DMS153 (cell line): ENCODE results near the gene NFATC3.

Source experiments
- DNase-seq: peaks from one replicate; lab custom pipeline; 2025; lab: John Stamatoyannopoulos, UW

NFATC3 gene

DNA sequence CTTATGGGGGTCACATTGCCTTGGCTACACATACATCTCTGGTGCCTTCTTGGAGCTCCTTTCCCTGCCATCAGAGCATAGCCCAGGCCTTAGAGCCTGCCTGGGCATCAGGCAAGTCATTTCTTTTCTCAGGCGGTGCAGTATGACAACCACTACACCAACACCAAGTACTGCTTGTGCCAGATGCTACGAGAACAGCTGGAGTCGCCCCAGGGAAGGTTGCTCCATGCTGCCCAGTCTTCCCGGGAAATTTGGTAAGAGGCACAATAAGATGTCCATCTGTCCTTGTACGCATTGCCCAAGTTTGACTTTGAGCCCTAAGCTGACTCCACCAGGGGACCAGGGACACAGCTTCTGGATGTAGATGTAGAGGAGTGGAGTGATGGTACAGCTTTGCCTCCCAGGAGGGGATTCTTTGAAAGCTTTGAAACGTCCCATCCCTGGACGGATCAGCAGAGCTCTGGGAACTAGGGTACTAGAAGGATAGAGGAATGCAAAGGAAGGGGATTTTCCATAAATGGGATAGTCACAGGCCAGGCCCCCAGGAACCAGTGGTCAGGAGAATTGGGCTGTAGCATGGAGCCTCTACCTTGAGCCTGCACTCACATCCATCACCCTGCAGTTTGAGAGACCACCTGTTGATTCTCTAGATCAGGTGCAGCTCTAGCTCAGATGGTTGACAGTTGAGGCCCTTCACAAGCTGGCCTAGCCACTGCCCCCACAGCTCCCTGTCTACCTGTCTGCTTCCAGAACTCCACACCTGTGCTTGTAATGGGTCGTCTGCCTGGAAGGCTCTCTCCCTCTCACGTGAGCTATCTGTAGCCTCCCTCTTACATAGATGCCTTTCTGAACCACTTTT is 11.0 kb upstream of the NFATC3 start:
- DNase-seq = no peak

GRCh38 chr16:68074850-68075555 is 10.2 kb upstream of the NFATC3 start:
- DNase-seq = no peak

GRCh38 chr16:68075980-68076379 is 9.2 kb upstream of the NFATC3 start:
- no peak for DNase-seq

DNA sequence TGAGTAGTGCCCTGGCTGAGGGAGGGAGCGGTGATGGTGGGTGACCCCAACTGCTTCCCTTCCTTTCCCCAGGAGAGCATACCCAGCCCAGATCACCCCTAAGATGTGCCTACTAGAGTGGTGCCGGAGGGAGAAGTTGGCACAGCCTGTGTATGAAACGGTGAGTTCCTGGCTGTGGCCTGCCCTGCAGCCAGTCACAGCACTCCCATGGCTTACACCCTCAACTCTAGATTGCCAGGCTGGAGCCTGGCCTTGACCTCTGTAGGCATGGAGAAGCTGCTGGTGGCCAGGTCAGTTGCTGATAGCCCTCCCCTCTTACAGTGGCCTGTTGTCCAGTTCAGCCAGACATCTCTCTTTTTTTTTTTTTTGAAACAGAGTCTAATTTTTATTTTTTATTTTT is 8.6 kb upstream of the NFATC3 start:
- no peak for DNase-seq

DNA sequence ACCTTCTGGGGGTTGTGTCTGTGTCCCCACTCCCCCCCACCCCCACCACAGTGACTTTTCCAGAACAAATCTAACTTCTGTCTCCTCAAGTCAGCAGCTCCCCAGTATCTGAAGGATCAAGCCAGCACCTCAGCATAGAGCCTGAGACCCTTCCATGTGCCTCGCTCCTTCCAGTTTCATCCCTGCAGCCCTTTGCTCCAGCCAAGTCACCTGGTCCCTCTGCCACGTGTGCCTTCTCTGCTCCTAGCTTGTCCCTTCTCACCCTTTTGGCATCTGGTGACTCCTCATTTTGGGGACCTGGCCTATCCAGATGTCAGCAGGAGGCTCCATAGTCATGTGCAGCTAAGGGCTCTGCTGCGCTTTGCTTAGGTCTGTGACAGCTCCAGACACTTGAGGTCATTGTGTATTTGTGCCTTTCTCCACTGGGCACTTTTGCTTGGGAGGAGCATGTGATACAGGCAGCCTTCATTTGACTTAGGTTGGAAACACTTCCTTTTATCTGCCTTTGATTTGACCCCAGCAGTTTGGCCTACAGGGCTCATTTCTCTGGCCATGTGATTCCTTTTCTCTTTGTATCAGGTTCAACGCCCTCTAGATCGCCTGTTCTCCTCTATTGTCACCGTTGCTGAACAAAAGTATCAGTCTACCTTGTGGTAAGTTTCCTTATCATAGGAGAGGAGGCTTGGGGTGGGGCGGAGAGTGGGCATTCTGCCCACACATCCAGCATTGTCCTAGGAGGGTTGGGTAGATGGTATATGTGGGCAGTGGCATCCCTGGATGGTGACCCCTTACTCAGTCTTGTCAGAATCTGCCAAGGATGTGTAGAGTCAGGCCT is 7.1 kb upstream of the NFATC3 start:
- no peak for DNase-seq

GRCh38 chr16:68078701-68079375 is 6.3 kb upstream of the NFATC3 start:
- DNase-seq = no peak

DNA sequence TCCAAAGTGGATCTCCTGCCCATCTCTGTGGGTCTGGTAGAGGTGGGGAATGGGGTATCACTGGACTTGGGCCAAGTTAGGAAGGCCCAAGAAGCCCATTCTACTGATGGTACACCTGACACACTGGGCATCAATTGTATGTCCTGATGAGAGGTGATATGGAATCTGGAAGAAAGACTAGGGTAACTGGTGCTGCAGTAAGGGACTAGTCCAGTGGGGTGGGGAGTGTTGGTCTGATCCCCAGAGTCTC is 5.9 kb upstream of the NFATC3 start:
- DNase-seq = no peak

- DNase-seq = no peak
Measured at GRCh38 chr16:68079626-68080344, 5.4 kb upstream of the NFATC3 start.

DNA sequence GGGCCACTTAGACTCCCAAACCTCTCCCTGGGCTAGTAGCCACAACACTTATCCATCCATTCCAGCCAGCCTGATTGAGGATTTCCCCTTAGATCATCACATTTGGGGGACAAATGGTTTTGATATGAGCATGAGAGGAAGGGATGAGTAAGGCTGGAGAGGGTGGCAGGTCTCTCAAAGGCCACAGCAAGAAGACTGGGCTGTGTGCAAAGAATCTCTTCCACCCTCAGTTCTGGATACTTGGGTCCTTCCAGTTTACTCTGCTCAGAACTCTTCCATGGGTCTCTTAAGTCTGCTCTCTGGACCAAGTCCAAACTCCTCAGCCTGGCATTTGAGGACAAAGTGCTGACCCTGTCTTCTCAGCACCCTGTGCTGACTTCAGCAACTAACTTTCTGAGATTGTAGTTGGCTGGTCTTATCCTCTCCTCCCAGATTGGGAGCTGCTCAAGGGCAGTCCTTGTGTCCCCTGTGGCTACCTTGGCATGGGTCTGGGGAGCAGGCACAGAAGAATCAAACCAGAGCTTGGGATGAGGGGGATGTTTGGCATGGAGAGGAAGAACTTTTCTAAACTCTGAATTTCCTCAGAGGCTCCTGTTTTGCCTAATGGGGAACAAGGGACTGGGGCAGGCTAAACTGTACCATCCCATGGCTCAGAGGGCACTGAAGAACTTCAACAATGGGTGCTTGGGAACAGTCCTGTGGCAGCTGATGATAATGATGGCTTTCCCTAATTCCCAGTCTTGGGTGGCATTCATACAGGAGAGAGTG is 3.1 kb upstream of the NFATC3 start:
- no peak for DNase-seq

- DNase-seq = no peak
Measured at GRCh38 chr16:68082629-68083238, 2.4 kb upstream of the NFATC3 start.

GRCh38 chr16:68083239-68083781 is 1.9 kb upstream of the NFATC3 start:
- no peak for DNase-seq

GRCh38 chr16:68083861-68084503 is 1.2 kb upstream of the NFATC3 start:
- DNase-seq = no peak

- peak; percentile 97 for DNase-seq
Measured at GRCh38 chr16:68084504-68085258, 489 bp upstream of the NFATC3 start.

DNA sequence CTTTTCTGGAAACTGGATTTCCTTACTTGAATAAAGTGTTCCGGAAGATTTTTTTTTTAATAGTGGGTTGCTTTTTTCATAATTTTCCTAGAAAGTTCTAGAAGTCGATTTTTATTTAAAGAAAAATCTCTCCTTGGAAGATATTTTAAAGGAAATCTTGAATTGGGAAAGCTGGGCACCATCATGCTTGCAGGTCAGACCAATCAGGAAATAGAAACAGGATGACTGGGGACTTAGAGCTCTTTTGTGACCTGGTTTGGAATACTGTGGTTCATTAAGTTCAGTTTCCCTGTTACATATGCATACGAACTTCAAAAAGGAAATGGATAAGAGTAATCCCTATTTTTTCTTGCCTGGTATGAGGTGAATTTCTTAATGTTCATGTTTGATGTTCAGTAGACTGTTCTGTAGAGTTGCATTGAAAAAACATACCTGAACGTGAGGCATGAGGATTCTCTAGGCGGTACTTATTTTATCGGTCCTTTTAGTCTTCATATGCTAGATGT is 1.2 kb downstream of the NFATC3 start:
- DNase-seq = no peak

GRCh38 chr16:68086860-68087268 is 1.7 kb downstream of the NFATC3 start:
- no peak for DNase-seq

DNA sequence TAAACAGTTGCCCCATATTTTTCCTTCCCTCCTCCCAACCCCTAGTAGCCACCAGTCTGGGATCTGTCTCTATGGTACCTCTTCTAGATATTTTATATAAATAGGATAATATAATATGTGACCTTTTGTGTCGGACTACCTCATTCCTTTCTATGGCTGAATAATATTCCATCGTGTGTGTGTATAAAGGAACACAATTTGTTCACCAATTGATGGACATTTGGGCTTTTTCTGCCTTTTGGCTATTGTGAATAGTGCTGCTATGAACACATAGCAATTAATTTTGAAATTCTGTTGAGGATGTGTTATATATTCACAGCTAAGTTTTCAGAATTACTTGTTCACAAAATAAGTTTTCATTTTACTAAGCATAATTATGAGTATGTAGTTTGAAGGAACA is 2.5 kb downstream of the NFATC3 start:
- DNase-seq = no peak

- DNase-seq = no peak
Measured at GRCh38 chr16:68088130-68088972, 3.2 kb downstream of the NFATC3 start.

DNA sequence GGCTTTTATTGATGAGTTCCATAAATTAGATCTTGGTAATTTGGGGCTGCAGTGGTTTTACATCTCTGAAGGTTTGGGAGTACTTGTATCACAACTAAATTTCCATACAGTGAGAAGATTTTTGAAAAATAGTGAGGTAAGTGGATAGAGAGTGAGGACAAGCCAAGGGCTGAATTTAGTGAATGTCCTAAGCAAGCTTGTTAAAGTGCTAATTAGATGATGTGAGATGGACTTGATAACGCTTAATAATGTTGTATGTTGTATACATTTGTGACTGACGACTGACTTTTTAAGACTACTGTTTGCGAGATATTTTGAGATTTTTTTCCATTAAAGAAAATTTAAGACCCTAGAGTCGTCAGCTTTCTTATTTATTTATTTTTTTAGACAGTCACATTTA is 3.9 kb downstream of the NFATC3 start:
- no peak for DNase-seq
